Measurements from ENCODE around the gene GATA2.

- TF ChIP-seq, protein P1, sequence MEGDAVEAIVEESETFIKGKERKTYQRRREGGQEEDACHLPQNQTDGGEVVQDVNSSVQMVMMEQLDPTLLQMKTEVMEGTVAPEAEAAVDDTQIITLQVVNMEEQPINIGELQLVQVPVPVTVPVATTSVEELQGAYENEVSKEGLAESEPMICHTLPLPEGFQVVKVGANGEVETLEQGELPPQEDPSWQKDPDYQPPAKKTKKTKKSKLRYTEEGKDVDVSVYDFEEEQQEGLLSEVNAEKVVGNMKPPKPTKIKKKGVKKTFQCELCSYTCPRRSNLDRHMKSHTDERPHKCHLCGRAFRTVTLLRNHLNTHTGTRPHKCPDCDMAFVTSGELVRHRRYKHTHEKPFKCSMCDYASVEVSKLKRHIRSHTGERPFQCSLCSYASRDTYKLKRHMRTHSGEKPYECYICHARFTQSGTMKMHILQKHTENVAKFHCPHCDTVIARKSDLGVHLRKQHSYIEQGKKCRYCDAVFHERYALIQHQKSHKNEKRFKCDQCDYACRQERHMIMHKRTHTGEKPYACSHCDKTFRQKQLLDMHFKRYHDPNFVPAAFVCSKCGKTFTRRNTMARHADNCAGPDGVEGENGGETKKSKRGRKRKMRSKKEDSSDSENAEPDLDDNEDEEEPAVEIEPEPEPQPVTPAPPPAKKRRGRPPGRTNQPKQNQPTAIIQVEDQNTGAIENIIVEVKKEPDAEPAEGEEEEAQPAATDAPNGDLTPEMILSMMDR (IDR thresholded peaks at IDR 0.05), result no peak
- TF ChIP-seq POLR2A (IDR thresholded peaks at IDR 0.05), result no peak
Measured at GRCh38 chr3:128480717-128481437, 12.1 kb downstream of the GATA2 start.
